NCI-H2196 treated with DMSO at 0.1 percent for 48 hours (cell line): ENCODE data around the gene TADA1.
"Not testable (repeated sequence)": the region's sequence is repeated elsewhere in the genome, so short reads cannot be mapped to it uniquely, and the experiment has no call there.

Experiments used
- DNase-seq: peaks from one replicate; lab custom pipeline; 2025; ENCODE audit not compliant: unreplicated experiment; lab: John Stamatoyannopoulos, UW

Gene TADA1

DNA sequence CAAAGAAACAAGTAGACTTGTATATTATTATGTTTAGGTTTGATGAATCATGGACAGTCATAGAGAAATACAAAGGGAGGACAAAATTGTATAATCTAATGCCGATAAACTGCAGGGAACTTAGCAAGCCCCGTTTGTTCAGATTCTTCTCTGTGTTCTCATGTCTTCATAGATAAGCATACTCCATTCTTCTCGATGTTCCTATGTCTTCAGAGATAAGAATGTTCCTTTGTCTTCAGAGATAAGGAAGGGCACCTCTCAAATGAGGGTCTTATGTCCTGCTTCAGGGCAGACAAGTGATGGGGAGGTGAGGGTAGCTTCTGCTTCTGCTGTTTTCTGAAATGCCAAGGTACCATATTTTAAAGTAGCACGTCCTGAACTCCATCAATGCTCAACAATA, 19.7 kb upstream of the TADA1 start:
- DNase-seq = no peak

DNA sequence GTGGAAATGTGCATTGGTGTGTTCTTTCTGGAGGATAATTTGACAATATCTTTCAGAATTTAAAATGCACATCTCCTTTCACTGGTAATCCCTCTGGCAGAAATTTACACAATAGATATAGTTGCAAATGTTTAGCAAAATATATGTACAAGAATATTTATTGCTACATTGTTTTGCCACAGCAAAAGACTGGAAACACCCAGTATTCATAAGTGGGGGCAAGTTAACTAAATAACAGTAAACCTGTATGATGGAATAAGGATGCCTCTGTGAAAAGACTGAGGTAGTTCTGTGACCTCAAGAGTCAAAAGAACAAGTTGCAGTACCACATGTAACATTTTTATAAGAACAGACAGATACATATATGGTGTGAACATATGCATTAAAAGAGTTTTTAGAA, 13.7 kb upstream of the TADA1 start:
- DNase-seq = no peak

DNA sequence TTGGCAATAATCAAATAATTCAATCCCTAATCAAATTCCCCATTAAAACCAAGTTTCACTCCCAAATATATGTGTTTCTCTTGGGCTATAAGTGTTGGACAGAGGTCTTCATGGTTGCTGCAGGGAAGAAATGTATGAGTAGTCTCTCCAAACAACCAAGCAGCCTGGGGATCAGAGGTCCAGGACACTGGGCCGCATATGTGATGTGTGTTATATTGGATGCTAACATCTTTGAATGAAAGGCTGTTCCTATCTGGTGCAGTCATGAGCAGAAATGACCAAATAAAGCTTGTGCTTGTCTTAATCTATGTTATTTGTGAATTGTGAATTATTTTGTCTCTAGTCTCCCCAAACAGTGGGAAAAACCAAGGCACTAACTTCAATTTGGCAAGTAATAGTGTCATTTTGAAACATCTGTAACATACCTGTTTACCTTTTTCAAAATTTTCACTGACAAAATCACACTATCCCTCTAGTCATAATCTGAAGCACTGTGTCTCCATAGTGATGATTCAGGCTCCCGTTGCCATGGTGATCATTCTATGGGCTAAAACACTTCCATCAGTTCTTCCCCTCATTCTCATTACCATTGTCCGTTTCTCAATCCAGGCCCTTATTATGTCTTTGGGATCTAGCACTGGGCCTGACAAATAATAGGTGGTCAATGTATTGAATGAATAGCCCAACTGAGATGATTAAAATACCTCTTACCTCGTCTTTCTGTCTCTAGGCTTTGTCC, 12.5 kb upstream of the TADA1 start:
- no peak for DNase-seq

DNA sequence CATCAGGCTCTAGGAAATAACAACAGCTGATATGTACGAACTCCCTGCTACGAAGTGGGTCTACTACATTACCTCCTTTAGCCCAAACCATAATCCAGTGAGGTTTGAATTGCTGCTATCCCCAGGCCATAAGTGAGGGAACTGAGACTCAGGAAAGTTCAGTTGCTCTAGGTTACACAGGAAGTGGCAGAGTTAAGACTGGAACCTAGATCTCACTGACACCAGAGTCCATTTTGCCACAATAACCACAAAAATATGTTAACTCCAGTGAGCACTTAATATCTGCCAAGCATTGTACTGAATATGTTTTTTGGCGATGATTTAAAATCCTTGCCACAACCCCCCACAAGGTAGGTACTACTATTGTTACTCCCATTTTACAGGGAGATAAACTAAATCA, 8.9 kb upstream of the TADA1 start:
- DNase-seq = no peak

DNA sequence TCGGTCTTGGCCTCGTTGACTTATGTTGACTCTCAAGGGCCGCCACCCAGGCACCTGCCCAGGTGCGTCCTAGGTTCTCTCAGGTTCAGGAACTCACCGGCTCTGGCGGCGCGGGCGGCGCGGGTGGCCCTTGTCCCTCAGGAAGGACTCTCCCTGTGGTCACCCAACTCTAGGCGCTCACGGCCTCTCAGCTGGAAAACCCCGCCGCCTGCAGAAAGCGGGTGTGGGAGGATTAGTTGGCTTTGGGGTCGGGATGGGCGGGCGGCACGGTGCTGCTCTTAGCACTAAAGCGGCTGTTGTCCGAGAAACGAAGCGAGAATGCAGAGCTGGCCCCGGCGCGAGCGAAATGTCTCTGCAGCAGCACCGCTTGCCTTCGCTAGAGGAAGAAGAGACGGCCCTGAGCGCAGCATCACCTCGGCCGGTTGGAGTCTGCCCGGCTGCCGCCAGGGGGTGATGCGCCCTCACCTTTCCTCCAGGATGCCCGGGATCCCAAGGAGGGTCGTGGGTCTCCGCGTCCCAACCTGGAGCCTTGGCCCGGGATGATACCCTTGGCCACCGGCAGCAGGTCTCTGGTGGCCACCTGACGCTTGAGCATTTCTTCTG, 8.1 kb upstream of the TADA1 start:
- DNase-seq = no peak

DNA sequence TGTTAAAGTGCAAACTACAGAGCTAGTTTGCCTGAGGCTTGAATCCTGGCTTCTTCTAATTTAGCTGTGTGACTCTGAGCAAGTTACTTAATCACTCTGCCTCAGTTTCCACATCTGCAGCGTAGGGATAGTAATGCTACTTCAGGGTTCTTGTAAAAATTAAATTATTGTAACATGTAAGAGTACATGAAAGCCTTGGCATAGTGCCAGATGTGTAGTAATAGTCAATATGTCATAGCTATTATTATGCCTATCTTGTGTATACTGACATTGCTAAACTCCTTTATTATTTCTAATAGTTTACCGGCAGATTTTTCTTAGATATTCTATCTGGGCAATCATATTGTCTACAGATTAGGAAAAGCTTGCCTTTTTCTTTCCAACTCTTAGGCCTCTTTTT, 6.8 kb upstream of the TADA1 start:
- DNase-seq = no peak

DNA sequence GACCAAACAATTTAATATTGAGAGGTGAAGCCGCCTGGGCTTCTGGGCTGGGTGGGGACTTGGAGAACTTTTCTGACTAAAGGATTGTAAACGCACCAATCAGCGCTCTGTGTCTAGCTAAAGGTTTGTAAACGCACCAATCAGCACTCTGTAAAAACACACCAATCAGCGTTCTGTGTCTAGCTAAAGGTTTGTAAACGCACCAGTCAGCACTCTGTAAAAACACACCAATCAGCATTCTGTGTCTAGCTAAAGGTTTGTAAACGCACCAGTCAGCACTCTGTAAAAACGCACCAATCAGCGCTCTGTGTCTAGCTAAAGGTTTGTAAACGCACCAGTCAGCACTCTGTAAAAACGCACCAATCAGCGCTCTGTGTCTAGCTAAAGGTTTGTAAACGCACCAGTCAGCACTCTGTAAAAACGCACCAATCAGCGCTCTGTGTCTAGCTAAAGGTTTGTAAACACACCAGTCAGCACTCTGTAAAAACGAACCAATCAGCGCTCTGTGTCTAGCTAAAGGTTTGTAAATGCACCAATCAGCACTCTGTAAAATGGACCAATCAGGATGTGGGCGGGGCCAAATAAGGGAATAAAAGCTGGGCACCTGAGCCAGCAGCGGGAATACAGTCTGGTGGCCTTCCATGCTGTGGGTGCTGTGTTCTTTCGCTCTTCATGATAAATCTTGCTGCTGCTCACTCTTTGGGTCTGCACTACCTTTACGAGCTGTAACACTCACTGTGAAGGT, 2.3 kb upstream of the TADA1 start:
- not testable (repeated sequence) for DNase-seq

DNA sequence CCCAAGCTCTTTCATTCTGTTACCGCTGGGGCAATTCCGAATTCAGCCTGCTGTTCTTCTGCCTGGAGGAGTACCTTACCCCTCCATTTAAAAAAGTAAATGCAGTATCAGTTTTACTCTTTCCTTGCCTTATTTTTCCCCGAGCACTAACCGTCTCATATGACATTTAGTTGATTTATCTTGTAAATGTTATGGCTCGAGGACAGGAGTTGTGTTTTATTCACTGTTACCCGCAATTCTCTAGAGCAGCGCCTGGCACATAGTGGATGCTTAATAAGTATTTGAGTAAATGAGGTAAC, 425 bp upstream of the TADA1 start:
- no peak for DNase-seq

DNA sequence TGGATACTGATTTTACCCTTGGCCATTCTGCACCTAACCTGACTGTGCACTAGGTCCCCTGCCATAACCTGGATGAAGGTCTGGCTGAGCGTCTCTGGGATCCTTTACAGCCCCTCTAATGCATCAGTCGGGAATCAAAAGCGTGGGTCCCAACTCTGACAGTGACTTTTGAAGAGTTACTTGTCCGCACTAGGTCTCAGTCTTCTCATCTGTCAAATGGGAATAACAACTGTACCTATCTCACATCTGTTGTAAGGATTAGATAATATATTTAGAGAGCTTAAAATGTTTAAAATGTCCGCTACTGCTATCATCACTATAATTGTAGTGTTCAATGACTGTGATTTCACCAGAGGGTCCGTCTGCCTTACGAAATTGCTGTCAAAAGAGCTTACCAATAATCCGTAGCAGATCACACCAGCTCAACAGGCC, 746 bp downstream of the TADA1 start:
- DNase-seq = no peak

DNA sequence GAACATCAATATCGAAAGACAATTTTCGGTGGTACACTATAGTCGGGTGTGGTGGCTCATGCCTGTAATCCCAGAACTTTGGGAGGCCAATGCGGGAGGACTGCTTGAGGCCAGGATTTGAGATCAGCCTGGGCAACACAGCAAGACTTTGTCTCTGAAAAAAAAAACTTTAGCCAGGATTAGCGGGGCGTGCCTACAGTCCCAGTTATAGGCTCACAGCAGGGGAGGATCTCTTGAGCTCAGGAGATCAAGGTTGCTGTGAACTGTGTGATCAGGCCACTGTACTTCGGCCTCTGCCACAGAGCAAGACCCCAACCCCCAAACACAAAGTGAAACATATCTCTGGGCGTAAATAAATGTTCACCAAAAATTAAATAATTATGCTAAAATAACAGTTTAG, 1.6 kb downstream of the TADA1 start:
- no peak for DNase-seq

DNA sequence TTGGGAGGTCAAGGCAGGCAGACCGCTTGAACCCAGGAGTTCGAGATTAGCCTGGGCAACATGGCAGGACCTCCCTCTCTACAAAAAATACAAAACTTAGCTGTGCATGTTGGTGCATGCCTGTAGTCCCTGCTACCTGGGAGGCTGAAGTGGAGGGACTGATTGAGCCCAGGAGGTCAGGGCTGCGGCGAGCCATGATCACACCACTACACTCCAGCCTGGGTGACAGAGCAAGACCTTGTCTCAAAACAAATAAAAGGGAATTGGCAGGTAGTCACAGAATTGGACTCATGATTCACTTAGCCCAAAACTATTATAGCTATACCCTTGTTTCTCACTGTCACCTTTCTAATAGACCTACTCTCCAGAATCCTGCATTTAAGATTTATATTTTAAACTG, 5.5 kb downstream of the TADA1 start:
- no peak for DNase-seq

DNA sequence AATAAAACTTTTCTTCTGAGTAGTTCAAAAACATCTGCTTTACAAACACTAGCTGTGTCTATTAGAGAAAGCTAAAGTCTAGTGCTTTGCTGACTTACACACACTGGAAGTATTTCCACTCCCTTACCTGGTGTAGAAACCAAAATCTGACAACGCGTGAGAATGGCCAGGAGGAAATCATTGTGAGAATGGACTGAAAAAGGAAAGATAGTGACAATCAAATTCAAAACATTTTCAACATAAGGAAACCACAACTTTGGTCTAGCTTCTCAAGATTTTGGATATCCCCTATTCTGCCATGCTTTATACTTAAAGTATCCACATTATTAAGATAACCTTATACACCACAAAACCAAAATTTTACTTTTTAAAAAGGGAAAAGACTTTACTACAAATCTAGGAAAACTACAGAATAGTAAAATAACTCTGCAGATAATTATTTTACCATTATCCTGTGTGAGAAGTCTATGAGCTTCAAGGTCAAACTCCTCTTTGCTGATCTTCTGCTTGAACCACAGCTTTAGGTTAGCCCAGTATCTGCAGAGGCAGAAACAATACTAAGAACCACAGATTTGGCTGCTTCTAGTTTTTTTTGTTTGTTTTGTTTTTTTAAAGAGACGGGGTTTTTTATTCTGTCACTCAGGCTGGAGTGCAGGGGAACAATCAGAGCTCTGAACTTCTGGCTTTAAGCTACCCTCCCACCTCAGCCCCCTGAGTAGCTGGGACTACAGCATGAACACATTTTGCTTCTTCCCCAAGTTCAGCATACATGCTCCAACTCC, 6.6 kb downstream of the TADA1 start:
- DNase-seq = no peak

DNA sequence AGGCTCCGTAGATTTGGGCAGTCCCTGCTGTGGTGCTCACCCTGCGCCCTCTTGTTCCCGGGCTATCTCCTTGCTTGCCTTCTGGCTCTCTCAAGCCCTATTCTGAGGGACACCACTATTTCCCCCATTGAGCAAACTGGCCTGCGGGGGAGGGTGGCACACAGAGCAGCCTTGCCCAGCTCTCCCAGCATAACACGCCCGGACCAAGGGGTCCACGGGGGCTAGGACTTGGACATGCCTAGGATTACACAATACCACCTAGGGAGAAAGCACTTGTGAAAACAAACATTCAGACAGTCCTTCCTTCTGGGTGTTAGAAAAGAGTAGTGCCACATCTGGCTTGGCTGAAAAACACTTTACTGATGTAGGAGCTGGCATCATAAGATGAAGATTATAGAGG, 7.4 kb downstream of the TADA1 start:
- no peak for DNase-seq

DNA sequence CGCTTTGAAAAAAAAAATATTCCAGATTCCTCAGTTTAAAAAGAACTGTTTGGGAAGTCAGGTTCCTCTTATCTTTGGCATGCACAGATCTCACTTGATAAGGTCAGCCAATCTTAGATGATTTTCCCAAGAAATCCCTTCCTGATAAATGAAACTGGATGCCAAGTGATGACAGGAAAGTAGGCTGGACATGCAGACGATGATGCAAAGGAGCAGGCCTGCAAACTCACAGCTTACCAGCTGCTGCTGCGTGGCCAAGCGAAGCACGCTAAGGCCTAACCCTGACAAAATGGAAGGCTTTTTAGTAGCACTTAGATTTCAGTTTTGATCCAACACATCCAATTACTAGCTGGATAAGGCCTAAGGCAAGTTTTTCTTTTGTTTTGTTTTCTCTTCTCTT, 10.1 kb downstream of the TADA1 start:
- DNase-seq = no peak

DNA sequence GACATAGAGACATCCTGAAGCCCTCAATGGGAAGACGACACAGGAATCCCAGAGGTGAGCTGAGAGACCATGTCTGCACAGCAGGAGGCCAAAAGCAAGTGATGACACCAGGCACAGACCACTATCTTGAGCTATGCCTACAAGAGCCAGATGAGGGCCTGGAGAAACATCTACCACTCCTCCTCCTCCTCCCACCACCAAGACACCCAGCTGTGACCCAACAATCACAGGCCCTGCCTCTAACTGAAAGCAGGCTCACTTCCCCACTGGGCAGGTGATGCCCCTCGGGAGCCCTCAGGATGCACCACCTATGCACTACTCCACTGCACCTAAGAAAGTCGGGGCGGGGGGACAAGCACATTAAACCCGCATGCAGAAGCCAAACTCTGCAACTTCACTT, 16.5 kb downstream of the TADA1 start:
- no peak for DNase-seq

DNA sequence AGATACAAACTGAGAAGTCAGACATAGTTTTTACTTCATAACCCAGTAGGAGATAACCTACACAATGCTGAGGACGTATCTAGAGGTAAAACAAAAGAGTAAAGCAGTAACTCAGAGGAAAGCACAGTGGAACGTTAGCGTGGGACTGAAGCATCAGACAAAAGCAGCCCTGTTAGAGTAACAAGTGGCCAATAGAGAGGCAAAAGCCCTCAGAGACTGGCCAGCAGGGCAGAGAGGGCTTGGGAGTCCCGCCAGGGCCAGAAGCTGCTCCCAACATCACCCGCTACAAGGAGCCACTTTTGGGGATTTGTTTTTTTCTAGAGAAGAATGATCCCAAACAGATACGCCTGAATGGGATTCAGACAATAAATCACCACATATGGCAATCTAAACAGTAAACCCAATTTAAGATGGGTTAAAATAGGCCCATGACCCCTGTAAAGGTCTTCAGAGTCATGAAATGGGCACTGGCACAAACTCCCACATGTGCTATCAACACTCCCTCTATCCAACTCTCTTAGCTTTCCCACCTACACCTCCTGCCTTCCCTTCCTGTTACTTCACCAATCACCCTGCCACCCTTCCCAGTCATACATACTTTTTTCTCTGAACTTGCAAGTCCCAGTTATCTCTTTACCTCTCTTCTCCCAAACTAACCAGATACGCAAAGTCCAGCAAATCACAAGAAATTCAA, 17.2 kb downstream of the TADA1 start:
- DNase-seq = no peak

DNA sequence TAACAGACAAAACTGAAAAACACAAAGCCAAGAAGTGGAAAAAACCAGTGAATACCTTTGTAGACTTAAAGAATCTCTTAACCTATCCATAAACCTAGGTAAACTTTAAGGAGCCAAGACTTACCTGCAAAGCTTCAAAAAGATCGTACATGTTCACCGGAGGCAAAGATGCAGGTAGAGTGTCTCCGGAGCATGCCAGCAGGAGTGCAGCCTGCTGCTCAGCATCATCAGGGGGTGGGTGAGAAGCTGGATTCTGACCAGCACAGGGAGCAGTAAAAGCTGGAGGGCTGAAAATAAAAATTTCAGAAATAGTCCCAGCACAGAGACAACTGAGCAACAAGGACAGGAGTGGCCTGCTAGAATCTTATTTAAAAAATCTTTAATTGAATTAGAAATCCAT, 18.1 kb downstream of the TADA1 start:
- no peak for DNase-seq

DNA sequence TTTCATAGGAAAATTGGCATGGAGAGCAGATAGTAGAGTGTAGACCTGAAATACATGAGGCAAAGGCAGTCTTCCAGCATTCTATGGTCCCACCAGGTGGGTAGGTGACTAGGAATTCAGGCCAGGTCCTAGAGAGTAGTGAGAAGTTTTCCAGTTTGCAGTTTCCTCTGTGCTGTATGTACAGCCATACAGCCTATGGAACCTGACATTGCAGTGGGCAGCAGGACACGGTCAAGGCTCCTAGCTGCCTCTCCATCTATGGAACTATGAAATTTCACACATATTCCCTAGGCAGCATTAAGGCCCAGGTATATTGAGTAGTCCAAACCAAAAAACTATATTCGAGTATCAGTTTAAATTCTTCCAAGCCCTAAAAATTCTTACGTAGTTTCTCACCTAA, 20.5 kb downstream of the TADA1 start:
- no peak for DNase-seq

DNA sequence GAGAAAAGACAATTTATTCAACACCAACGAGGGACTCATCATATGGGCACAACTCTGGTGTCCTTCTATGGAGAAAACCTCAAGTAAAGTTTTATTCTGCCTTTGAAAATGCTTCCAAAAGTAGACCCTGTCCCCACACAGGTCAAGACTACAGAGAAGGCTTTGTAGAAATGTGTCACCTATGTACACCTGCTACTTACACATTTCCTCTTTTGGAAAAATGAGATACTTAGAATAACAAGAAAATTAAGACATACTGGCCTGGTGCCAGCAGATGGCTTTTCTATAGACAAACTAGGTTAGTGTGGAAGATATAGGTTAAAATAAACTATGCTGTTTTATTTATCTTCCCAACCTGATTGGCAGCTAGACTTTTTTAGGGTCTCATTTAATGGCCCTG, 23.1 kb downstream of the TADA1 start:
- DNase-seq = no peak

DNA sequence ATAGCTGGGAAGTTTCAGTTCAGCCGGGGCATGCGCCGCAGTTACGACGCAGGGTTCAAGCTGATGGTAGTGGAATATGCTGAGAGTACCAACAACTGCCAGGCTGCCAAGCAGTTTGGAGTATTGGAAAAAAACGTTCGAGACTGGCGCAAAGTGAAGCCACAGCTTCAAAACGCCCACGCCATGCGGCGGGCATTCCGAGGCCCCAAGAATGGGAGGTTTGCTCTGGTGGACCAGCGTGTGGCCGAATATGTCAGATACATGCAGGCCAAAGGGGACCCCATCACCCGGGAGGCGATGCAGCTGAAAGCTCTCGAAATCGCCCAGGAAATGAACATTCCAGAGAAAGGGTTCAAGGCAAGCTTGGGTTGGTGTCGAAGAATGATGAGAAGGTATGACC, 26.9 kb downstream of the TADA1 start:
- DNase-seq = no peak

DNA sequence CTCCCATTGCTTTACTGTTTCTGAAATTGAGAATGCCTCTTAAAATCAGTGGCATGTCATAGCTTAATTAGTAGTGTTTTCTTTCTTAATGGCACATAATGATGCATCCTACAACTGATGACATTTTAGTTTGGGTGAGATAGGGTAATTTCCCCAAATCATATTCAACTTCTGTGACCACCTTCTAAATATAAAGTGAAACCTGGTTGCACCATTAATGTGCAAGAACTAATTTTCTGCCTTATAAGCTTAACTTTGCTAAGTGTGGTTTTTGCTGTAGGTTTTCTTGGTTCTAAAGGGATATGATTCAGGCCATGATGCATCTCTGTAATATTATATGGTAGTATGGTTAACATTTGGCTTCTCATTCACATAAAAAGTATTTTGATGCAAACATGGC, 27.9 kb downstream of the TADA1 start:
- DNase-seq = no peak
